ENCODE measurements around the gene CHST6. TPM values are rescaled to one million over a fixed set of nuclear protein-coding genes. Genes with fewer than 3 reads are reported as not detected.

Gene CHST6
- total RNA-seq = 0.34 and 0.43 TPM in 2 replicates

GRCh38 chr16:75495076-75495674 is at the start of gene CHST6:
Gene CHST6 (minus strand): TSS chr16:75495441. CDS start chr16:75479828, 15,613 bp downstream.

GRCh38 chr16:75535901-75536300 is 40.7 kb upstream of the CHST6 start, which contains the start of gene CHST5:
Gene CHST5 (minus strand): TSS chr16:75536108. CDS start chr16:75530384, 5,724 bp downstream.

GRCh38 chr16:75464122-75464918 is 30.9 kb downstream of the CHST6 start, which contains the start of gene TMEM170A:
Gene TMEM170A (minus strand): TSS chr16:75464689. CDS start chr16:75464600, 89 bp downstream.

GRCh38 chr16:75432828-75433731 is 62.2 kb downstream of the CHST6 start, which contains the start of gene CFDP1:
Gene CFDP1 (minus strand): TSS chr16:75433503. CDS start chr16:75433352, 151 bp downstream.

Other genes starting within 250 kb of the CHST6 start
- 73.8 and 83.2 TPM in 2 replicates for gene BCAR1, start 243.8 kb downstream of the CHST6 start, total RNA-seq
- gene CFDP1, start 61.9 kb downstream of the CHST6 start, total RNA-seq = 41.1 and 51.1 TPM in 2 replicates
- gene TMEM170A, start 30.8 kb downstream of the CHST6 start, total RNA-seq = 45.2 and 45.4 TPM in 2 replicates
- under 0.01 and 0.09 TPM in 2 replicates for gene CHST5, start 40.7 kb upstream of the CHST6 start, total RNA-seq
- gene TMEM231, start 60.8 kb upstream of the CHST6 start, total RNA-seq = 6.4 and 6.6 TPM in 2 replicates
- gene GABARAPL2, start 70.9 kb upstream of the CHST6 start, total RNA-seq = 80.6 and 108 TPM in 2 replicates
- 56.5 and 66.0 TPM in 2 replicates for gene ADAT1, start 127.8 kb upstream of the CHST6 start, total RNA-seq
- gene KARS1, start 152.2 kb upstream of the CHST6 start, total RNA-seq = 125 and 159 TPM in 2 replicates
- 36.0 and 38.5 TPM in 2 replicates for gene TERF2IP, start 152.3 kb upstream of the CHST6 start, total RNA-seq
- gene CPHXL2, start 181.6 kb upstream of the CHST6 start, total RNA-seq = not detected in 2 replicates
- gene DUXB, start 206.0 kb upstream of the CHST6 start, total RNA-seq = not detected in 2 replicates
- not detected in 2 replicates for gene CPHXL, start 231.0 kb upstream of the CHST6 start, total RNA-seq